ENCODE results near the gene CAST.

CAST gene

DNA sequence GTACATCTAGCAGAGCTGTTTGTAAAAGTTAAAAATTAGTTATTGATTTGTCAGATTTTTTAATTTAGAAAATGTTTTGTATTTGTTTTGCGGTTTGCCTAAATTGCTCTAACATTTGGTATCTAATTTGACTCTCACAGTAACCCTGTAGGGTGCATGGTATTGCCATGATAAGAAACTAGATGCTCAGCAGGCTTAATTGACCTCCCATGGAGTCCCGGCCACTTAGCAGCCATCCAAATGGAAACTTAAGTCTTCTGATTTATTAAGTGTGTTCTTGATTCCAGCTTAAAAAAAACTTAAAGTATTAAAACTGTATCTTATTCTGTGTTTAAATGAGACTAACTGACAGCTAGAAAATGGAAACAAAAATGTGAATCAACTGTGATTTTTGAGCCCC, 54.5 kb downstream of the CAST start (continued):
- TF ChIP-seq, protein P1, sequence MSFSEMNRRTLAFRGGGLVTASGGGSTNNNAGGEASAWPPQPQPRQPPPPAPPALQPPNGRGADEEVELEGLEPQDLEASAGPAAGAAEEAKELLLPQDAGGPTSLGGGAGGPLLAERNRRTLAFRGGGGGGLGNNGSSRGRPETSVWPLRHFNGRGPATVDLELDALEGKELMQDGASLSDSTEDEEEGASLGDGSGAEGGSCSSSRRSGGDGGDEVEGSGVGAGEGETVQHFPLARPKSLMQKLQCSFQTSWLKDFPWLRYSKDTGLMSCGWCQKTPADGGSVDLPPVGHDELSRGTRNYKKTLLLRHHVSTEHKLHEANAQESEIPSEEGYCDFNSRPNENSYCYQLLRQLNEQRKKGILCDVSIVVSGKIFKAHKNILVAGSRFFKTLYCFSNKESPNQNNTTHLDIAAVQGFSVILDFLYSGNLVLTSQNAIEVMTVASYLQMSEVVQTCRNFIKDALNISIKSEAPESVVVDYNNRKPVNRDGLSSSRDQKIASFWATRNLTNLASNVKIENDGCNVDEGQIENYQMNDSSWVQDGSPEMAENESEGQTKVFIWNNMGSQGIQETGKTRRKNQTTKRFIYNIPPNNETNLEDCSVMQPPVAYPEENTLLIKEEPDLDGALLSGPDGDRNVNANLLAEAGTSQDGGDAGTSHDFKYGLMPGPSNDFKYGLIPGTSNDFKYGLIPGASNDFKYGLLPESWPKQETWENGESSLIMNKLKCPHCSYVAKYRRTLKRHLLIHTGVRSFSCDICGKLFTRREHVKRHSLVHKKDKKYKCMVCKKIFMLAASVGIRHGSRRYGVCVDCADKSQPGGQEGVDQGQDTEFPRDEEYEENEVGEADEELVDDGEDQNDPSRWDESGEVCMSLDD (tag by site-specific recombination; IDR thresholded peaks at IDR 0.05) = no peak
- peak; percentile 74 for TF ChIP-seq GLI2 (tag by site-specific recombination; IDR thresholded peaks at IDR 0.05; ENCODE audit: borderline replicate concordance, low read depth)
- peak; percentile 80 for TF ChIP-seq GLIS1 (tag by site-specific recombination; IDR thresholded peaks at IDR 0.05)
- peak; percentile 80 for TF ChIP-seq IKZF3 (tag by site-specific recombination; IDR thresholded peaks at IDR 0.05)
- TF ChIP-seq GFI1B (tag by site-specific recombination; IDR thresholded peaks at IDR 0.05) = peak; percentile 70; the same call in 1 of the 2 replicates
- TF ChIP-seq, protein P2, sequence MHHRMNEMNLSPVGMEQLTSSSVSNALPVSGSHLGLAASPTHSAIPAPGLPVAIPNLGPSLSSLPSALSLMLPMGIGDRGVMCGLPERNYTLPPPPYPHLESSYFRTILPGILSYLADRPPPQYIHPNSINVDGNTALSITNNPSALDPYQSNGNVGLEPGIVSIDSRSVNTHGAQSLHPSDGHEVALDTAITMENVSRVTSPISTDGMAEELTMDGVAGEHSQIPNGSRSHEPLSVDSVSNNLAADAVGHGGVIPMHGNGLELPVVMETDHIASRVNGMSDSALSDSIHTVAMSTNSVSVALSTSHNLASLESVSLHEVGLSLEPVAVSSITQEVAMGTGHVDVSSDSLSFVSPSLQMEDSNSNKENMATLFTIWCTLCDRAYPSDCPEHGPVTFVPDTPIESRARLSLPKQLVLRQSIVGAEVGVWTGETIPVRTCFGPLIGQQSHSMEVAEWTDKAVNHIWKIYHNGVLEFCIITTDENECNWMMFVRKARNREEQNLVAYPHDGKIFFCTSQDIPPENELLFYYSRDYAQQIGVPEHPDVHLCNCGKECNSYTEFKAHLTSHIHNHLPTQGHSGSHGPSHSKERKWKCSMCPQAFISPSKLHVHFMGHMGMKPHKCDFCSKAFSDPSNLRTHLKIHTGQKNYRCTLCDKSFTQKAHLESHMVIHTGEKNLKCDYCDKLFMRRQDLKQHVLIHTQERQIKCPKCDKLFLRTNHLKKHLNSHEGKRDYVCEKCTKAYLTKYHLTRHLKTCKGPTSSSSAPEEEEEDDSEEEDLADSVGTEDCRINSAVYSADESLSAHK (tag by site-specific recombination; IDR thresholded peaks at IDR 0.05) = peak; percentile 49; the same call in 1 of the 2 replicates
- peak; percentile 53; the same call in 1 of the 2 replicates for TF ChIP-seq ZEB2 (tag by site-specific recombination; IDR thresholded peaks at IDR 0.05)
- TF ChIP-seq, protein P3, sequence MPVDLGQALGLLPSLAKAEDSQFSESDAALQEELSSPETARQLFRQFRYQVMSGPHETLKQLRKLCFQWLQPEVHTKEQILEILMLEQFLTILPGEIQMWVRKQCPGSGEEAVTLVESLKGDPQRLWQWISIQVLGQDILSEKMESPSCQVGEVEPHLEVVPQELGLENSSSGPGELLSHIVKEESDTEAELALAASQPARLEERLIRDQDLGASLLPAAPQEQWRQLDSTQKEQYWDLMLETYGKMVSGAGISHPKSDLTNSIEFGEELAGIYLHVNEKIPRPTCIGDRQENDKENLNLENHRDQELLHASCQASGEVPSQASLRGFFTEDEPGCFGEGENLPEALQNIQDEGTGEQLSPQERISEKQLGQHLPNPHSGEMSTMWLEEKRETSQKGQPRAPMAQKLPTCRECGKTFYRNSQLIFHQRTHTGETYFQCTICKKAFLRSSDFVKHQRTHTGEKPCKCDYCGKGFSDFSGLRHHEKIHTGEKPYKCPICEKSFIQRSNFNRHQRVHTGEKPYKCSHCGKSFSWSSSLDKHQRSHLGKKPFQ (tag by site-specific recombination; IDR thresholded peaks at IDR 0.05) = 0 out of 2 replicates have a peak, but pooled peaks have one; percentile 45
- TF ChIP-seq ZNF24 (tag by site-specific recombination; IDR thresholded peaks at IDR 0.05) = 0 out of 2 replicates have a peak, but pooled peaks have one; percentile 19
- no peak for TF ChIP-seq ZBTB17 (tag by site-specific recombination; IDR thresholded peaks at IDR 0.05)
- TF ChIP-seq, protein P4, sequence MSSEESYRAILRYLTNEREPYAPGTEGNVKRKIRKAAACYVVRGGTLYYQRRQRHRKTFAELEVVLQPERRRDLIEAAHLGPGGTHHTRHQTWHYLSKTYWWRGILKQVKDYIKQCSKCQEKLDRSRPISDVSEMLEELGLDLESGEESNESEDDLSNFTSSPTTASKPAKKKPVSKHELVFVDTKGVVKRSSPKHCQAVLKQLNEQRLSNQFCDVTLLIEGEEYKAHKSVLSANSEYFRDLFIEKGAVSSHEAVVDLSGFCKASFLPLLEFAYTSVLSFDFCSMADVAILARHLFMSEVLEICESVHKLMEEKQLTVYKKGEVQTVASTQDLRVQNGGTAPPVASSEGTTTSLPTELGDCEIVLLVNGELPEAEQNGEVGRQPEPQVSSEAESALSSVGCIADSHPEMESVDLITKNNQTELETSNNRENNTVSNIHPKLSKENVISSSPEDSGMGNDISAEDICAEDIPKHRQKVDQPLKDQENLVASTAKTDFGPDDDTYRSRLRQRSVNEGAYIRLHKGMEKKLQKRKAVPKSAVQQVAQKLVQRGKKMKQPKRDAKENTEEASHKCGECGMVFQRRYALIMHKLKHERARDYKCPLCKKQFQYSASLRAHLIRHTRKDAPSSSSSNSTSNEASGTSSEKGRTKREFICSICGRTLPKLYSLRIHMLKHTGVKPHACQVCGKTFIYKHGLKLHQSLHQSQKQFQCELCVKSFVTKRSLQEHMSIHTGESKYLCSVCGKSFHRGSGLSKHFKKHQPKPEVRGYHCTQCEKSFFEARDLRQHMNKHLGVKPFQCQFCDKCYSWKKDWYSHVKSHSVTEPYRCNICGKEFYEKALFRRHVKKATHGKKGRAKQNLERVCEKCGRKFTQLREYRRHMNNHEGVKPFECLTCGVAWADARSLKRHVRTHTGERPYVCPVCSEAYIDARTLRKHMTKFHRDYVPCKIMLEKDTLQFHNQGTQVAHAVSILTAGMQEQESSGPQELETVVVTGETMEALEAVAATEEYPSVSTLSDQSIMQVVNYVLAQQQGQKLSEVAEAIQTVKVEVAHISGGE (tag by site-specific recombination; conservative IDR thresholded peaks at IDR 0.05; ENCODE audit: low read depth) = no peak
- 0 out of 2 replicates have a peak, but pooled peaks have one; percentile 30 for TF ChIP-seq ZBTB8A (tag by site-specific recombination; IDR thresholded peaks at IDR 0.05)
- peak; percentile 31; the same call in 1 of the 2 replicates for TF ChIP-seq KLF10 (tag by site-specific recombination; IDR thresholded peaks at IDR 0.05)
- TF ChIP-seq, protein P5, sequence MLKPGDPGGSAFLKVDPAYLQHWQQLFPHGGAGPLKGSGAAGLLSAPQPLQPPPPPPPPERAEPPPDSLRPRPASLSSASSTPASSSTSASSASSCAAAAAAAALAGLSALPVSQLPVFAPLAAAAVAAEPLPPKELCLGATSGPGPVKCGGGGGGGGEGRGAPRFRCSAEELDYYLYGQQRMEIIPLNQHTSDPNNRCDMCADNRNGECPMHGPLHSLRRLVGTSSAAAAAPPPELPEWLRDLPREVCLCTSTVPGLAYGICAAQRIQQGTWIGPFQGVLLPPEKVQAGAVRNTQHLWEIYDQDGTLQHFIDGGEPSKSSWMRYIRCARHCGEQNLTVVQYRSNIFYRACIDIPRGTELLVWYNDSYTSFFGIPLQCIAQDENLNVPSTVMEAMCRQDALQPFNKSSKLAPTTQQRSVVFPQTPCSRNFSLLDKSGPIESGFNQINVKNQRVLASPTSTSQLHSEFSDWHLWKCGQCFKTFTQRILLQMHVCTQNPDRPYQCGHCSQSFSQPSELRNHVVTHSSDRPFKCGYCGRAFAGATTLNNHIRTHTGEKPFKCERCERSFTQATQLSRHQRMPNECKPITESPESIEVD (tag by site-specific recombination; IDR thresholded peaks at IDR 0.05) = peak; percentile 97
- TF ChIP-seq ZNF423 (tag by site-specific recombination; IDR thresholded peaks at IDR 0.05) = peak; percentile 27; the same call in 1 of the 2 replicates
- peak; percentile 73 for TF ChIP-seq TRIM28 (IDR thresholded peaks at IDR 0.05; ENCODE audit: borderline replicate concordance, low read length)
- TF ChIP-seq, protein P6, sequence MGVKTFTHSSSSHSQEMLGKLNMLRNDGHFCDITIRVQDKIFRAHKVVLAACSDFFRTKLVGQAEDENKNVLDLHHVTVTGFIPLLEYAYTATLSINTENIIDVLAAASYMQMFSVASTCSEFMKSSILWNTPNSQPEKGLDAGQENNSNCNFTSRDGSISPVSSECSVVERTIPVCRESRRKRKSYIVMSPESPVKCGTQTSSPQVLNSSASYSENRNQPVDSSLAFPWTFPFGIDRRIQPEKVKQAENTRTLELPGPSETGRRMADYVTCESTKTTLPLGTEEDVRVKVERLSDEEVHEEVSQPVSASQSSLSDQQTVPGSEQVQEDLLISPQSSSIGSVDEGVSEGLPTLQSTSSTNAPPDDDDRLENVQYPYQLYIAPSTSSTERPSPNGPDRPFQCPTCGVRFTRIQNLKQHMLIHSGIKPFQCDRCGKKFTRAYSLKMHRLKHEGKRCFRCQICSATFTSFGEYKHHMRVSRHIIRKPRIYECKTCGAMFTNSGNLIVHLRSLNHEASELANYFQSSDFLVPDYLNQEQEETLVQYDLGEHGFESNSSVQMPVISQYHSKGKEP (tag by site-specific recombination; IDR thresholded peaks at IDR 0.05) = peak; percentile 33; the same call in 1 of the 2 replicates
- 0 out of 2 replicates have a peak, but pooled peaks have one; percentile 39 for TF ChIP-seq BCL11B (tag by site-specific recombination; IDR thresholded peaks at IDR 0.05; ENCODE audit: low read depth)
- TF ChIP-seq ZNF701 (tag by site-specific recombination; IDR thresholded peaks at IDR 0.05) = no peak
- TF ChIP-seq ZNF561 (tag by site-specific recombination; IDR thresholded peaks at IDR 0.05; ENCODE audit: borderline replicate concordance) = 0 out of 2 replicates have a peak, but pooled peaks have one; percentile 43
- TF ChIP-seq ZXDB (tag by site-specific recombination; IDR thresholded peaks at IDR 0.05) = peak; percentile 18; the same call in 1 of the 2 replicates
- no peak for TF ChIP-seq ZNF660 (tag by site-specific recombination; IDR thresholded peaks at IDR 0.05)
- TF ChIP-seq, protein P7, sequence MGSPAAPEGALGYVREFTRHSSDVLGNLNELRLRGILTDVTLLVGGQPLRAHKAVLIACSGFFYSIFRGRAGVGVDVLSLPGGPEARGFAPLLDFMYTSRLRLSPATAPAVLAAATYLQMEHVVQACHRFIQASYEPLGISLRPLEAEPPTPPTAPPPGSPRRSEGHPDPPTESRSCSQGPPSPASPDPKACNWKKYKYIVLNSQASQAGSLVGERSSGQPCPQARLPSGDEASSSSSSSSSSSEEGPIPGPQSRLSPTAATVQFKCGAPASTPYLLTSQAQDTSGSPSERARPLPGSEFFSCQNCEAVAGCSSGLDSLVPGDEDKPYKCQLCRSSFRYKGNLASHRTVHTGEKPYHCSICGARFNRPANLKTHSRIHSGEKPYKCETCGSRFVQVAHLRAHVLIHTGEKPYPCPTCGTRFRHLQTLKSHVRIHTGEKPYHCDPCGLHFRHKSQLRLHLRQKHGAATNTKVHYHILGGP (tag by site-specific recombination; IDR thresholded peaks at IDR 0.05) = no peak
- peak; percentile 96 for TF ChIP-seq ZIC2 (tag by site-specific recombination; IDR thresholded peaks at IDR 0.05)
- TF ChIP-seq ZBTB21 (tag by site-specific recombination; IDR thresholded peaks at IDR 0.05) = 0 out of 2 replicates have a peak, but pooled peaks have one; percentile 34

Measured in HEK293 (cell line).